Measurements from ENCODE around the gene RIC8A.

The RIC8A gene

DNA sequence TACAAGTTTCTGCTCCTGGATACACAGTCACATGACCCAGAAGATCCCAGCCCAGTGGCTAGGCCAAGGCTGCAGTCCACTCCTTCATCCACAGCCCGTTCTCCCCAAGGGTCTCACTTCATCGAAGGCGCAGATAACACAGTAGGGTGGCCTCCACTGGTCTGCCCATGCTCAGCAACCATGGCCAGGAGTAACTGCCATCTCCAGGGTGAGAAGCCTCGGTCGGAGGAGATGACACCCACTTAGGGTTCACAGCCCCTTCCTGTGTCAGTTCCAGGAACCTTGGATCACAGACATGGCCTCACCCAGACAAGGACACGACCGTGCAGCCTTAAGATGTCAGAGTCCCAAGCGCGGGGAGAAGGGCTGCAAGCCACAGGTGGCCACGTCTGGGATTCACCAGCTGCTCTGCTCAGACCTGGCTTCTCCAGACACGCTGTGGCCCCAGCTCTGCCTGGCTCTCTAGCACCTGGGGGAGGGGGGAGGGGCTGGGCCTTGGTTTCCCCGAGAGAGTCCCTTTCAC is 2.9 kb upstream of the RIC8A start:
- no peak for FAIRE-seq

DNA sequence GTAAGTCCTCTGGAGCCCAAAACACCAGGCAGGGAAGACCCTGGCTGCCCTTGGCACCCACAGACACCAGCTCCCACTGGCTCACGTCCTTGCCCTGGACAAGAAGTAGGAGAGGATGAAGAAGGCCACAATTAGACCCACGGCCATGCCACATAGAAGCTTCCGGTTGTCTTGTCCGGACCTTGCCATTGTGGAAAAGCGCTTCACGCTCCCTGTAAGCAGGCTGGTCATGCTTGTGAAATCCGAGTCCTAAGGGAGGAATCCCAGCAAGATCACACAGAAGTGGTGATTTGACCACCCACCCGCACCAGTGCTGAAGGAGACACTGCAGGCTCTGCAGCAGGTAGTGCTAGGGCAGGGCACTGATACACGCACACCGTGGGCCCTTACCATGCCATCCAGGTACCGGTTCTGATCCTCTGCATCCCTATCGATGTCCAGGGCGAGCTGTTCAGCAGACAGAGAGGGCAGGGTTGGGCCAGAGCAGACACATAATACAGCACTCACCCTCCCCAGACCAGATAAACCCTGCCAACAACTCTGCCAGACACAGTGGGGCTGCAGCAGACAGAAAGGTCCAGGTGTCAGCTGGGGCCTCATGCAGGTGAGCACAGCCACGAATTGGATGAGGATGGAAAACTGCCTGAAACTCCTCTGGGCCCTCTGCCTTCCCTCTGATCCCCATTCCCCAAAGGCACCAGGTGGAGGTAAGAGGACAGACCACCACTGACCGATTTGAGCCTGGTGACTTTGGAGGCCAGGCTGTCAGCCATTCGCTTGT is 2.1 kb upstream of the RIC8A start:
- FAIRE-seq, result no peak

- FAIRE-seq, result no peak
These were observed 1.5 kb upstream of the RIC8A start for GRCh38 chr11:206002-206384.

DNA sequence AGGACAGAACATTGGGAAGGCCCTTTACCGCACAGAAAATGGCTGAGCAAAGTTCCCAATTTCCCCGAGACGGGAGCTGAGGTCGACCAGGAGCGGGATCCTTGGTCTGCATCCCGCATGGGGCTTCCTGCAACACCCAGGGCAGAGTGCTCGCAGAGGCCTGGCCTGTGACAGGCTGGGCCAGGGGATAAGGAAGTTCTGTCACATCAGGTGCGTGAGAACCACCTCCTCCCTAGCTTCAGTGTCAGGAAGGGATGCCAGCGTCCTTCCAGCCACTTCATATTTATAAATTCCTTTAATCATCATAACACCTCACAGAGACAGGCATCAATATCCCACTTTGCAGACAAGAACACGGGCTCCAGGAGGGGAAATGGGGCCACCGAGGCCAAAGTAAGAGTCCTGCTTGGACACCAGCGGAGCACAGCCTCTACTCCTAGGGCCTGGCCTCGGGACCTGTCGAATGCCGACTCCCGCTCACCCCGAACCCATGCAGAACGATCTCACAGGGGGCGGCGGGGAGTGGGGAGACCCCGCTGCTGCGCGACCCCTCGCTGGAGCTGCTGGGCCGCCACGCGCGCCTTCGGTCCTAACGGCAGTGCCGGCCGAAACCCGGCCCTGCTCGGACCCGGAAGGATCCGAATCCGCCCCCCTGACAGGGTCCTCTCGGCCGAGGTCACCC is 841 bp upstream of the RIC8A start:
- FAIRE-seq, result no peak

DNA sequence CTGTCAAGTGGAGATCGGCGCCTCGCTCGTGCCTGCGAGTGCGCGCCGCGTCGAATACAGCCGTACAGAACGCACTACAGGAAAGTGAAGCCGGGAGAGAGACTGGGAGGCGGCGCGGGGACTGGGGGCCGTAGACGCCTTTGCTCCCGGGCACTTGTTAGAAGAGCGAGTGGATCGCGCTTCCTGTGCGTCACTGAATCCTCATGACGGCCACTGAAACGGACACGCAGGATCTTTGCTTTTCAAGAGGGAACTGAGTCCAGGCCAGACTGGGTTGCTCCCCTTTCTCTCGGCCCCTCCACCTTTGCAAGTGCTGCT is 314 bp downstream of the RIC8A start:
- FAIRE-seq, result no peak

GRCh38 chr11:208181-208916 is 841 bp downstream of the RIC8A start:
- FAIRE-seq, result no peak

GRCh38 chr11:208917-209260 is 1.4 kb downstream of the RIC8A start:
- no peak for FAIRE-seq

GRCh38 chr11:209275-210121 is 2.0 kb downstream of the RIC8A start:
- FAIRE-seq, result no peak

DNA sequence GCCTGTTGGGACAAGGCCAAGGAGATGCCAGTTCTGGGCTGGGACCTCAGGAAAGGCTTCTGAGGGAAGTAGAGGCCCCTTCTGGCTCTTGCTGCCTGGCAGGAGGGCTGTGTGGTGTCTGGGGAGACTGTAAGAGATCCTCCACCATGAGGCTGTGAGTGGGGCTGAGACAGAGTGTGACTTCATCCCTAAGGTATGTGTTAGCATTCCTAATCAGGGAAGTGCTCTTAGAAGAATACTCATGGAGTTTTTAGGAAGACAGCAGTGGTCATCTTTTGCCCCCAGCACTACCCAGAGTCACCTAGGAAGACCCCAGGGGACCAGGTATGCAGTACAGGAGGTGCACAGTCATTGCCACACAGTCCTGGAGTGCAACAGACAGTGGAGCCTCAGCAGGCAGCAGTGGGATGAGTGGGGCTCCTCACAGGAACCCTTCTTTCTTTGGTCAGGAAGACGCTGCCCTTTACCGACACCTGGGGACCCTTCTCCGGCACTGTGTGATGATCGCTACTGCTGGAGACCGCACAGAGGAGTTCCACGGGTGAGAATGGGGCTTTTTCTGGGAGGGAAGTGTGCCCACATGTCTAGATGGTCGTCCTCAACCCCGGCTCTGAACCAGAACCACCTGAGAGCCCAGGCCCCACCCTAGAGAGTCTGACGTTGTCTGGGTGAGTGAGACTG is 2.8 kb downstream of the RIC8A start:
- no peak for FAIRE-seq

GRCh38 chr11:210803-211180 is 3.3 kb downstream of the RIC8A start:
- FAIRE-seq, result no peak

GRCh38 chr11:211295-211694 is 3.8 kb downstream of the RIC8A start:
- FAIRE-seq, result no peak

- no peak for FAIRE-seq
These were observed 4.2 kb downstream of the RIC8A start for GRCh38 chr11:211741-212140.

DNA sequence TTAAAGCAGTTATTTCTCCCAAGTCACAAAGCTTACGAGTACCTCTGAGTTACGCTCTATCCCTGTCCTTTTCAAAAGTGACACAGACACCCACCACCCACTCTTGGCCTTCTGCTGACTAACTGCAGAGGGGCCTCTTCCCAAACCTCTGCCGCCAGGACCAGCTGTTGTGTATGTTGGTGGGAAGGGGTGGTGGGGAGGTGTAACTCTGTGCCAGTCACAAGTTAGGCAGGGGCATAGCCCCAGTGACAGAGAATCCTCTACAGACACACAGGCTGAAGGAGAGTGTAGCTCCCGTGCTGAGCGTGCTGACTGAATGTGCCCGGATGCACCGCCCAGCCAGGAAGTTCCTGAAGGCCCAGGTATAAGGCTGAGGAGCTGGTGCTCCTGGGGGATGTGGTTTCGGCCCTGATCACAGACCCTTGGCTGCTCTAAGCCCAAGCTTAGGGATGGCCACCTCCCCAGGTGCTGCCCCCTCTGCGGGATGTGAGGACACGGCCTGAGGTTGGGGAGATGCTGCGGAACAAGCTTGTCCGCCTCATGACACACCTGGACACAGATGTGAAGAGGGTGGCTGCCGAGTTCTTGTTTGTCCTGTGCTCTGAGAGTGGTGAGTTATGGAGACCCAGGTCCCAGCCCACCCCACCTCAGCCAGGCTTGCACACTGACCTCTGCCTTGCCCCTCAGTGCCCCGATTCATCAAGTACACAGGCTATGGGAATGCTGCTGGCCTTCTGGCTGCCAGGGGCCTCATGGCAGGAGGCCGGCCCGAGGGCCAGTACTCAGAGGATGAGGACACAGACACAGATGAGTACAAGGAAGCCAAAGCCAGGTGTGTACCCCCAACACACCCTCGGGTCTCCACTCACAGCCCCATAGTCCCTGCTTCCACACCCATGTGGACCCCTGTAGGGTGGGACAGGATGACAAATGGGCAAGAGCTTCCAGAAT is 4.9 kb downstream of the RIC8A start:
- no peak for FAIRE-seq

DNA sequence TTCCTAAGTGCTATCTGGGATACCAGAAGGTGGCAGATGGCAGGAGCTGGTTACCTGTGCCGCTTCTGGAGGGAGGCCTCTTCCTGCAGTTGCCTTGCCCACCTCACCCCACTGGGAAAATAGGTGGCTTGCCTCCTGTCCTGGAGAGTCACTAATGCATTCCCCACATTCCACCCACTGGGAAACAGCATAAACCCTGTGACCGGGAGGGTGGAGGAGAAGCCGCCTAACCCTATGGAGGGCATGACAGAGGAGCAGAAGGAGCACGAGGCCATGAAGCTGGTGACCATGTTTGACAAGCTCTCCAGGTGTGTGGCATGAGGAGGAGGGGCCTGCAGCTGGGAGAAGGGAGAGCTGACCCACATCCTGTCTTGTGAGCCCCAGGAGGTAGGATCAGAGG is 5.6 kb downstream of the RIC8A start:
- FAIRE-seq, result no peak

GRCh38 chr11:214083-214482 is 6.6 kb downstream of the RIC8A start:
- FAIRE-seq, result no peak

- FAIRE-seq, result no peak
These were observed 8.1 kb downstream of the RIC8A start for GRCh38 chr11:215581-216037.

DNA sequence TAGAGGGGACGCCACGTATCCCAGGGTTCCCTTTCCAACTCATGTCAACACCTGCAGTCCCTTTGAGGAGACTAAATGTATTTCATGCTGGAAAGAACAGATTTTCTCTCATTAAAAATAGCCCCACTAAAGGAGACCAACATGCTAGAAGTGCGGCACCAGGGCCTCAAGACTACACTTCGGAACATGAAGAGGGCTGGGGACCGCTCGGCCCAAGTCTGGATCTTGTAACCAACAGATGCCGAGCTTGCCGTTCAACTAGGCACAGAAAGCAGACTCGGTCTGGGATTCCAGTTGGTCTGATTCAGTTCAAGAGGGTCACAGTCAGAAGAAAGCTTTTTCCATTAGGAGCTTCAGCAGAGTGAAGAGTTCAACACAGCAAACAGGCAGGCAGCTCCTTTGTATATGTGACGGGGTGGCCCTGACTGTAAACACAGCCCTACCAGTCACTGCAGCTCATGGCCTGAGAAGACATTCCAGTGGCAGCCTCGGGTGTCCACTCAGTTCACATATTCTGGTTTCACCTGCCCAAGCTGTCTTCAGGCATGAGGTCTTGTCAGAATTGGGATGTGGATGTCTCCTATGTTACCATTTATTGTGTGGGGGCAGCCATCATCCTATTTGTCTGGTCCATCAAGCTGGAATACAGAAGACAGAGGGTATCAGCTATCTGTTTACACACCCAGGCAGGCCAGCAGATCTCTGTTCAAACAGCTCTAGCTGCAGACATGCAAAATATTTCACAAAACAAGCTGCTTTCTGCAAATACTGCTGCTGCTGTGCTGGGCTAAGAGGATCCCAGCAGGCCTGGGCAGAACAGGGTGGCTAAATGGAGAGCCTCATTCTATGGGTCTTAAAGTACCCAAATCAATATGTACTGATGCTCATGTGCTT is 8.8 kb downstream of the RIC8A start:
- no peak for FAIRE-seq

- no peak for FAIRE-seq
These were observed 10.2 kb downstream of the RIC8A start for GRCh38 chr11:217704-218103.

DNA sequence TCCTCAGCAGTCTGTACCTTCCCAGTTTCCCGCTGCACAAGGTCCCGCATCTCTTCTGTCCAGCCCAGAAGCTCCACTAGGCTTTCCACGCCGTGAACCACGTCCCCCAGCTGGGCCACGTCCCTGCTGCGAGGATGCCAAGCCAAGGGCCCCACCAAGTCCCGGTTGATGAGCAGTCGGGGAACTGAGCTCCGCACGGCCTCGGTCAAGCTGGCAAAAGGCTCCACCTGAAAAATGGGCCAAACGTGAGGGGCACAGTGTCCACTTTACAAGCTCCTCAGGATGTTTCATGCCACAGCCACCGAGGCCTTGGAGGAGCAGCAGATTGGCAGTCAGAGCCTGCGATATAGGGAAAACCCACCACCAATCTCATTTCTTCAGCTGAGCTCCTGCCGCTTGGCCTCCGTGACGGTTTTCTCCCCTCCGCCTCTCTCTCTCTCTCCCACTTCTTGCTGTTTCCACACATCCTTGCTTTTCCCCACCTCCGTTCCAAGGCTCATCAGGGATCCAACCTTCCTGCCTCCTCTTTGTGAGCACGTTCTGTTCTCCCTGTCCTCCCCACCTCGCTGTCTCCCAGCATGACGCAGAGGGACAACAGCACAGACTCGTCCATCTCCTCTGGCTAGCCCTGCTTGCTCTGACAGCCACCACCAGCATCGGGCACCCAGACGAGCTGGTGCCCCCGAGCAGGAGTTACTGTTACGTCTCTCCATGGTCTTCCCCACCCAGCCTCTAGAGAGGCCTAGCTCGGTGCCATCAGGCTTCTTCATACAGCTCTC is 11.5 kb downstream of the RIC8A start:
- no peak for FAIRE-seq
